HG03521 (cell line): ENCODE measurements around the gene ROCK2.

ENCODE experiments used
- ATAC-seq: cut with Tn5 transposase; IDR thresholded peaks from one replicate; pipeline ENCODE4 v1.9.1; 2021; ENCODE audit warnings: mild to moderate bottlenecking, moderate library complexity; ENCODE audit not compliant: unreplicated experiment

The ROCK2 gene

DNA sequence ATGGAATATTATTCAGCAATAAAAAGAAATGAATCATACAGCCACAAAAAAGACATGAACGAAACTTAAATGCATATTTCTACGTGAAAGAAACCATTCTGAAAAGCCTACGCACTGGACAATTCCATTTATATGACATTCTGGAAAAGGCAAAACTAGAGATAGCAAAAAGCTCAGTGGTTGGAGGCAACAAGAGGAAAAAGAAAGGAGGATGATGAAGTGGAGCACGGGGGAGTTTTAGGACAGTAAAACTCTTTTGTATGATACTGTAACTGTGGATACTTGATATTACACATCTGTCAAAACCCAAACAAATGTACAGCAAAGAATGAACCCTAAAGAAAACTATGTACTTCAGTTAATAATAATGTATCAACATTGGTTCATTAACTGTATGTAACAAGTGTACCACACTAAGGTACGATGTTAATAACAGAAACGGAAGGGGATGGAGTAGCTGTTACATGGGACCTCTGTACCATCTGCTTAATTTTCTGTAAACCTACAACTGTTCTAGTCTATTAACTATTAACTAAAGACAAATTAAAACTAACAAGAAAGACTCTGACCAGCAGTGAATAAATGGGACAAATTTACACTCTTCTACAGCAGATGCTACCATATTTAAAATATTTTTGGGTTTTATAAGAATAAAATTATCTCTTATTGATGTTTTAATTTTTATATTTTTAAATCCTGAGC is 31.5 kb downstream of the ROCK2 start:
- ATAC-seq = no peak

DNA sequence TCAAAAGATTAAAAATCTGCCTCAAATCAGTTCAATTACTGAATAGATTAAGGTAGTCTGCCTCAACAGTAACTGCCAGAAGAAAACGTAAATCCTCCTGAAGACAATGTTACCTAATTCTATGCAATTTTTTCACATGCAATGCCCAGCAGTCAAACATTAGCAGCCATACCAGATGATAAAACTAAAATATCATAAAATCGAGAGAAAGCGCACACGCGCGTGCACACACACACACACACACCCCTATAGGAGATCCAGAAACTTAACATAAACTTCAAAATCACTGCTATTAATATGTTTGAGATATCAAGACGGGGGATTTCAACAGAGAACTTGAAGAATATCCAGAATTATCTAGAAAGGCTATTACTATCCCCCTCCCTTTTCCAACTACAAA is 32.9 kb downstream of the ROCK2 start:
- ATAC-seq = no peak

DNA sequence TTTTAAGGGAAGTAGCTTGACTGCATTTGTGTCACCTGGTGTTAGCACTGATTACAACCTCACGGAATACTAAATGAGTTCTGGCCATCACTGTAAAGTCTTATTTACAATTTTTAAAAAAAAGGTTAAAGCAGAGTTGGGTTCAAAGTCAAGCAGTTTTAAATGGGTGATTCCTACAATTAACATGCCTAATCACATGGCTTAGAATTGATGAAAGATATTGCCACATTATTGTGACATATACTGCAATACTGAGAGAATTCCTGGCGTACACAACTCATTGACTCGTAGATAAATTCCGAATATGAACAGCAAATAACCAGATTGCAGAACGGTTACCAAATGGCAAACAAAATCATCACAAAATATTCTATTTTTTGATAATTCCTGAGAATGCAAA is 34.2 kb downstream of the ROCK2 start:
- no peak for ATAC-seq

DNA sequence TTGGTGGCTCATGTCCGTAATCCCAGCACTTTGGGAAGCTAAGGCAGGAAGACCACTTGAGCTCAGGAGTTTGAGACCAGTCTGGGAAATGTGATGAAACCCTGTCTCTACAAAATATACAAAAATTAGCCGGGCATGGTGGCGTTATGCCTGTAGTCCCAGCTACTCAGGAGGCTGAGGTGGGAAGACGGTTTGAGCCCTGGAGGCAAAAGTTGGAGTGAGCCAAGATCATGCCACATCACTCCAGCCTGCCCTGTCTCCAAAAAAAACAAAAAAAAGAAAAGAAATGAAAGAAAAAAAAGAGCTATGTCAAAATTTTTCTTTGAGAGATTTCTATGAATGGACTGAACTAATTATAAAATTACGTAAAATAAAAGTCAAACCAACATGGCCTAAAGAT is 34.7 kb downstream of the ROCK2 start:
- no peak for ATAC-seq

DNA sequence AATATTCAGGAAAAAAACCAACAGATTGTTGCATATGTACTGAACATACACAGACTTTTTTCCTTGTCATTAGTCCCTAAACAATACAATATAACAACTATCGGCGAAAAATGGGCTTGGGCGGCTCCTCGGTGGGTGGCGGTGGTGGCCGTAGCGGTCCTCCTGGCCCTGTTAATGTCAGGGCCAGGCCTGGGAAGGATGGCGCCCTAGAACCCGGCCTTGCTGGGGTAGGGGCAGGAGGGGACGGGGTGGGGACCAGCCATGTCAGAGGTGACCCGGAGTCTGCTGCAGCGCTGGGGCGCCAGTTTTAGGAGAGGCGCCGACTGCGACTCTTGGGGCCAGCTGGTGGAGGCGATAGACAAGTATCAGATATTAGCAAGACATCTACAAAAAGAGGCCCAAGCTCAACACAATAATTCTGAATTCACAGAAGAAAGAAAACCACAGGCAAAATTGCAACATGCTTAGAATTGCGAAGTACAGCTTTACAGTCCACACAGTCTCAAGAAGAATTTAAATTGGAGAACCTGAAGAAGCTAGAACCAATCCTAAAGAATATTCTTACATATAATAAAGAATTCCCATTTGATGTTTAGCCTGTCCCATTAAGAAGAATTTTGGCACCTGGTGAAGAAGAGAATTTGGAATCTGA is 36.5 kb downstream of the ROCK2 start:
- no peak for ATAC-seq

DNA sequence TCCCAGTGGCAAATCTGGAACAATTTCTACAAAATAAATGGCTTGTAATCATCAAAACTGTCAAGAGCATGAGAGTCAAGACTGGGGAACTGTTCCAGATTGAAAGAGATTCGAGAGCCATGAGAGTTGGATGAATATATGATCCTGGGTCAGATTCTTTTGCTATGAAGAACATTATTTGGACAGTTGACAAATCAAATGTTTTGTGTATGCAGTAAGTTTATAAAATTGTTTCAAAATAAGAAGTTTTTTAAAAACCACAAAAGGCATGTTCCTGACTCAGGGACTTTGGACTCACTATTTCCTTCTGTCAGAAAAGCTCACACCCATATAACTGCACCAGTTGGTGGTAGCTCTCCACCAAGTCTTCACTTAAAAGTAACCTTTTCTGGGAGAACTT is 38.5 kb downstream of the ROCK2 start:
- ATAC-seq = no peak

DNA sequence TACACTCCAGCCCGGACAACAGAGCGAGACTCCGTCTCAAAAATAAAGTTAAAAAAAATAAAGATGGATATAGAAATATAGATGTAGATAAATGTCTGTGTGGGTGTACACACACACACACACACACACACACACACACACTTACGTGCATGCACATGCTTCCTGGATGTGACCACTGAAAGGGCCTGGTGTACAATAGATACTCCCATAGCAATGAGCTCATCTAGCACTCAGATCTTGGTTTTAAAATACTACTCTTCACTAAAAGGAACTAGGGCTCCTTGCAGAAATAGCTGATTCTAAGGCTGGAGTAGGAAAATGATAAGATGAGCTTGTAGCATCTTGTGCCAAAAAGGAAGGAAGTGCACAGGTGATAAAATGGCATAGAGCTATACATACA is 39.1 kb downstream of the ROCK2 start:
- no peak for ATAC-seq

DNA sequence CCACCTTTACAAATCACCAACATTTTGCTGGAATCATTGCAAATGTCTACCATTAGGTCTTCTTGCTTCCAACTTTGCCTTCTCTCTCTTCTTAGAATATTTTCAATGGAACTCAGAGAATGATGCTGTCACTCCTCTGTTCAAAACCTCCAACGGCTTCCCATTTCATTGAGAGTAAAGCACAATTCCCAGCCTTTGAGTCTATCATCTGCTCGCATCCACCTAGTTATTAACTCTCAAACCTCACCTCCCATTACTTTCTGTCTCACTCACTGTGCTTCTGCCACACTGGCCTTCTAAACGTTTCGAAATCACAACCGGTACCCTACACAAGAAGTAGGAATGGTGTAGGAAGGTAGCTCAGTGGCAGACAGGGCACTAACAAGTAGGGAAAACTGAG is 40.0 kb downstream of the ROCK2 start:
- no peak for ATAC-seq

DNA sequence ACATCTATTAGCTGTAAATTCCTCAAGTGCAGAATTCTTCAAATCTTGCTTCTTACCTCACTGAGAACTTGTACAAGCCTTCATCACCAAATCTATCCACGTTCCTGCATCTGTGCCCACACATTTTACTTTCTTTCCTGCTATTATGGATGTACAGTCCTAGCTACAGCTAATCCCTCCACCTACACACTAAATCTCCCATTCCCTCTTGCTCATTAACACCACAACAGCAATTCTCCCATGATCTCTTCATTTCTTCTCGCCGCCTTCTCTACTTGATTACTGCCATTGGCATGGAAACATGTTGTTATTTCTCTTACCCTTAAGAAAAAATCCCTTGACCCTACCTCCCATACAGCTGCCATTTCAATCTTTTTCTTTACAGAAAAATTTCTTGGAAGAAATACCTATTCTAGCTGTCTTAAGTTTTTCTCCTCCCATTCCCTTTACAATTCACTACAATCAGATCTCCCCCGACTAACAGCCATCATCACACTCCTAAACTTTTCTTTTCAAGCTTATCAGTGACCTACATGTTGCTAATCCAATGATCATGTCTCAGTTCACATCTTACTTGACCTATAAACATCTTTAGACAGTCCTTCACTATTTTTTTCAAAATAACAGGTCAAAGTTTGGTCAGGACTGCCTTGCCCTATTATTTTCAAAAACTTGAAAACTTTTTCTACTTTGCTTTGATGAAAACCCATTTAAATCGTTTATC is 41.0 kb downstream of the ROCK2 start:
- no peak for ATAC-seq

DNA sequence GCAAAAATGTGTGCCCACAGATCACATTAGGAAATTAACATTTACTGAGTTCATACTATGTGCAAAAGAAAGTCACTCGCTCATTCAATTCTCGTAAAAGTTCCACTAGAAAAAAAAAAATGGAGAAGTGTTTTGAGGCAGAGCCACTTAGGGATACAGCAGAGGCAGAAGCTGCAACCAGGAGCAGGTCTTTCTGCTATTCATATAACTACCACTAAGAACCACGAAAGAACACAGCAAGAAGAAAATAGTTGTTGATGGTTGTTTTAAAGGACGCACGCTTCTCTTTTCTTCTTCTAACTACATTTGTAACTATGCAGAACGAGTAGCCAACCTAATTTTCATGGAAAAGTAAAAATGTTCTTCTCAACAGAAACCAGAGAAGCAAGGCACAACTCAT is 45.0 kb downstream of the ROCK2 start:
- no peak for ATAC-seq

DNA sequence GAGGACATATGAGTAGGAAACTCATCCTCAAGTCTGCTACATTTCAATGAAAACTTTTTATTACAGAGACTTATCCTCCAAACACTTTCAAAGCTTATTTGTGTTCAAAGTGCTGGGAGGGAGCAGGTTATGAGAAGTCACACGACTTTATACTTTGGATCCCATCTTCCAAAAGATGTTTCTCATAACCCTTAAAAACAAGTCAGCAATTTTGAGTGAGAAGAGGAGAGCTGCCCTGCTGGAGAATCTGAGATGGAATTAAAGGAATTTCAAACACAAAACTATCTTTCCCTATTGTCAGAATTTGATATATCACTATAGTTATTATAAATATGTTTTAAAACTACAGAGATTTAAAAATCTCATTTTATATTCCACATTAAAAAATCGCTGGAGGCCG is 45.8 kb downstream of the ROCK2 start:
- no peak for ATAC-seq

DNA sequence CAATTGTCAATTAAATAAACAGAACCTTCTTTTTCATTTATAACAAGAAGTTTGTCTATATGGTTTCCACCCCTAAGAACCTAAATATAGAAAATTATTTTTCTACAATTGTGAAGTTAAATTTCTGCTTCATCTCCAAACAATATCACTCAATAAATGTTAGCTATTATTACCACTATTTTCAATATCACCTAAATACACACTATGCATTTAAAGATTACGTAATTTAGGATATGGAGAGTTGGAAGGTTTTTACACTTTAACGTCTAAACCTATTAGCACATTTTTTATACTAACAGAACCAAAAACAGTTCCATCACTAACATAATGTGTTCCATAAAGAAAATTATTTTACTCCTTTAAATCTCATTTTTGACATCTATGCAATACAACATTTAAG is 48.0 kb downstream of the ROCK2 start:
- ATAC-seq = no peak

DNA sequence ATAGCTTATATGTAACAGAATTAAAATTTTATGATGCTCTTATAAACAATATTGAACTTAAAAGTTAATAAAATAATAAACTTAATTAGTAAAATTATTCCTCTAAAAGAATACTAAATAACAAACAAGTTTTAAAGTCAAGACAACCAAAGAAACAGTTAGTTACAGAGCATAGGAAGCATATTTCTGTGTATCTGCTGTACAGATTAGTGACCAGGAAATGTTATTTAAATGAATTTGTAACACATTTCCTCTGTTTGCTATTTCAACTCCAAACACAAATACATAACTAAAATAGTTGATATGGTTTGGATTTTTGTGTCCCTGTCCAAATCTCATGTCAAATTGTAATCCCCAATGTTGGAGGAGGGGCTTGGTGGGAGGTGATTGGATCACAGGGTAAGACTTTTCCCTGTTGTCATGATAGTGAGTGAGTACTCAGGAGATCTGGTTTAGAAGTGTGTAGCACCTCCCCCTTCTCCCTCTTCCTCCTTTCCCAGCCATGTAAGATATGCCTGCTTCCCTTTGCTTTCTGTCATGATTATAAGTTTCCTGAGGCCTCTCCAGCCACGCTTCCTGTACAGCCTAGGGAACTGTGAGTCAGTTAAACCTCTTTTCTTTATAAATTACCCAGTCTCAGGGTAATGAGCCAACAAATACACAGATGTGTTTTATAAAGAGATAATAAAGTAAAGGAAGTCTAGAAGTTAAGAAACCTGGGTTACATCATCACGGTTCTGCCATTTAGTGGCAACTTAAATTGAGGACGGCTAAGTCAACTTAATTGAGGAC is 51.8 kb downstream of the ROCK2 start:
- no peak for ATAC-seq

DNA sequence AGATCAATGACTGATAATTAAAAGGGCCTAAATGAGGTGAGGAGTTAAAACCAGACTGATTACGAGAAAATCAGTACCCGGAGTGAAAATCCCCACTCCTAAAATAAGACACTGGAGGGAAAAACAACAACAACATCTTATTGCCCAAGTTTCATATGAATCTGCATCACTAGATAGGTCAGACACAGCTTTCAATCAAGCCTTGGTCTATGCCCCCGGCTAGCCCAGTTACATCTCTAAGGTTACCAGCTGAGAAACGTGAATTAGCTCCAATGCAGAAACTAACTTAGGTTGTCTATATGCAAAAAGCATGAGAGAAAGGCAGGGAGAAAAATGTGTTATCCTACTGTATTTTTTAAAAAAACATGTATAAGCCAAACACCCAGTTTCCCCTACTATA is 53.7 kb downstream of the ROCK2 start:
- ATAC-seq = no peak

DNA sequence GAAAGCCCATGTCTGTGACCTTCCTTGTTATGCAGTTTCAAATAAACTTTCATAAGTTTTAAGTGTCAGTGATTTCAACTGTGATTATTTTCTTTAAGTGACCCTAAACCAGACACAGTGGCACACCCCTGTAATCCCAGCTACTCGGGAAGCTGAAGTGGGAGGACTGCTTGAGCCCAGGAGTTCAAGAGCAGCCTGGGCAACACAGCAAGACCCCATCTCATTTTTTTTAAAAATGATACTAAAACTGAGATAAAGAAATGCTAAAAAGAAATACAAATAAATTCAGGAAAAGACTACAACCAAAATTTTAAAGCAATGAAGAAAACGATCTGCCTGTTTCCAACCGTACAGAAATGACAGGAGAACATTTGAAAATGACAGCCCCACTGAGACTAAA is 54.2 kb downstream of the ROCK2 start:
- ATAC-seq = no peak

DNA sequence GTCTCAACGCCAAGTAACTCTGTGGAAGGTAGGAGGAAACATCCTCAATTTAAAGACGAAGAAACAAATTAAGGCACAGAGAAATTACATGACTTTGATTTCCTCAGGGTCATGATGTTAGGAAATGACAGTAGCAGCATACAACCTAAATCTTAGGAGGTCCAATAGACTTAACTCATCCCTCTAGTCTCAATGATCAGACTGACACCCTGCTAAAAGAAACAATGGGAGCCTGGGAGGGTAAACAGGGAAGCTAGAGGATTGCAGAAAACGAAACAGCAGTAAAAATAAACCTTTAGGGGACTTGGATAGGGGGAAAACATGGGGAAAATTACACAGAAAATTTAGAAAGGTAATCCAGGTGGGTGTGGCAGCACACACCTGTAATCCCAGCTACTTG is 56.0 kb downstream of the ROCK2 start:
- no peak for ATAC-seq

DNA sequence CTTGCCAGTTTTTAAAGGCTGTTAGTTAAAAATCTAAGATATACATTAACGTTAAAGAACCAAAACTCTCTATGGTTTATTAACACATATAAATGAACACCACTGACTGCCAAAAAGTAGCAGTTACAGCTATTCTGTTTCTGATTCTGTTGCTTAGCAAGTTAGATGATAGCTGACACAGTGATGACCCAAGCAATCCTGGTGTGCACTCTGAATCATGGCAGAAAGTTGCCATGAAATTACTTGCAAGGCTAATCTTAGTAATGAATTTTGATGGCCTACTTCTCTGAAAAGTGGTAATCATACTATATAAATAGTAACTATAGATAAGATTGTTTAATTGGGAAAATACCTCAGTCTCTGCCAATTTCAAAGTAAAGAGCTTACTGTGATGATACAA is 57.7 kb downstream of the ROCK2 start:
- no peak for ATAC-seq

DNA sequence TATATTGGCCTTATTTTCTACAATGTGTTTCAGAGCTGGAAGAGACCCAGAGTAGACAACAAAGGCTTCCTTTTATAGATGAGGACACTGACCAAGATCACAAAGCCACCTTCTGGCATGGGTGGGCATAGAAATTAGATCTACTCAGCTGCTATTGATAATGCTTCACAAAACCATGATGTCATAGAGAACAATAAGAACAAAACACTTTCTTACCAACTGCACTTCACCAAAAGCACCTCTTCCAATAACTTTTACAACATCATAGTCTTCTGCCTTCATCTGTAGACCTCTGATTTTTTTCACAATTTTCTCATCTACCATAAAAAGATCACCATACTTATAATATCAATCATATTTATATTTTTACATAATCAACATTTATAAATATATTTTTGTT is 58.1 kb downstream of the ROCK2 start:
- no peak for ATAC-seq

DNA sequence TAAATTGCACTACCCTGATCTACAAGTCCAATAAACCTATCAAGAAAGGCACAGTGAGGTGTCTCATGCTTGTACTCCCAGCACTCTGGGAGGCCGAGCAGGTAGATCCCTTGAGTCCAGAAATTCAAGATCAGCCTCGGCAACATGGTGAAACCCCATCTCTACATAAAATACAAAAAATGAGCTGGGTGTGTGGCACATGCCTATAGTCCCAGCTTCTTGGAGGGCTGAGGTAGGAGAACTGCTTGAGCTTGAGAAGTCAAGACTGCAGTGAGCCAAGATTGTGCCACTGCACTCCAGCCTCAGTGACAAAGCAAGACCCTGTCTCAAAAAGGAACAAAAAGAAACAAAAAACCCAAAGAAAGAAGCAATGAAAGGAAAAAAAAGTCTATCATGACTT is 58.9 kb downstream of the ROCK2 start:
- no peak for ATAC-seq

DNA sequence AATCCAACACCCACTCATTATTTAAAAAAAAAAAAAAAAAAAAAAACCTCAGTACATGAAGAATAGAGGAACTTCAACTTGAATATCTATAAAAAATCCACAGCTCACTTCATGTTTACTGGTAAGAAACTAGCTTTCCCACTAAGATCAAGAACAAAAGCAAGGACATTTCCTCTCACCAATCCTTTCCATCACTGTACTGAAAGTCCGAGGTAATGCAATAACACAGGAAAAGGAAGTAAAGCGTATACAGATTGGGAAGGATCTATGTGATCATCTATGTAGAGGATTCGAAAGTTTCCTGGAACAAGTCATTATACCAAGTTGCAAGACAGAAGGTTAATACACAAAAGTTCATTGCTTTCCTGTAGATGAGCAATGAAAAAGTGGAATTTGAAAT is 63.2 kb downstream of the ROCK2 start:
- ATAC-seq = no peak

DNA sequence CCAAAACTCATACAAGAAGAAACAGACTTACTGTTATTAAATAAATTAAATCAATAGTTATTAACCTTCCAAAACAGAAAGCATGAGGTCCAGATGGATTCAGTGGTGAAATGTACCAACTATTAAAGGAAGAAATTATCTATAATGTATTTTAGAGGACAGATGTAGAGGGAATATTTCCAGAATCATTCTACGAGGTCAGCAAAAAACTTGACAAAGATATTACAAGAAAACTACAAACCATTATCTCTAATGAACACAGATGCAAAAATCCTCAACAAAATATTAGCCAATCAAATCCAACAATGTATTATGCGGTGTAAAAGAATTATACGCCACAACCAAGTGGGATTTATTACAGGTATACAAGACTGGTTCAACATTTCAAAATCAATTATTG is 63.7 kb downstream of the ROCK2 start:
- no peak for ATAC-seq

DNA sequence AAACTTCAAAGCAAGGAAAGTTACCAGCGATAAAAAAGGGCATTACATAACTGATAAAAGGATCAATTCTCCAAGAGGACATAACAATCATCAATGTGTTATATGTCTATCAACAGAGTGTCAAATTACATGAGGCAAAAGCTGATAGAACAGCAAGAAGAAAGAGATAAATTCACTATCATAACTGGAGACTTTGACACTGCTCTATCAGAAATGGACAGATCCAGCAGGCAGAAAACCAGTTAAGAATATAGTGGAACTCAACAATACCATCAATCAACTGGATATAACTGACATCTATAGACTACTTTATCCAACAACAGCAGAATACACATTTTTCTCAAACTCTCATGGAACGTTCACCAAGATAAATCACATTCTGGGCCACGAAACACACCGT is 65.0 kb downstream of the ROCK2 start:
- no peak for ATAC-seq
